GM12878 (cell line): Measurements from ENCODE around the gene RREB1. TPM values are rescaled to one million over a fixed set of nuclear protein-coding genes. Genes with fewer than 3 reads are reported as not detected.

ENCODE experiments used
- ATAC-seq: fragments of 200-7000 bp; cut with Tn5 transposase; 3 replicates; pipeline ENCODE4 v1.9.1; 2020; ENCODE audit warnings: mild to moderate bottlenecking, moderate library complexity
- BruUV-seq: library from RNA; stranded (reverse); fragments of 400-500 nt; replicated peaks from 2 replicates; lab custom pipeline; 2021; lab: Mats Ljungman, UMichigan
- CTCF ChIA-PET: fragments of 300-600 bp; sonication (Branson Sonifier 250); formaldehyde crosslinking; extraction: SDS; loops from one replicate; lab custom pipeline; 2021; ENCODE audit warnings: inconsistent platforms; lab: Yijun Ruan, JAX
- POLR2A ChIA-PET: fragments of 350-600 bp; formaldehyde crosslinking; extraction: SDS; loops from one replicate; lab custom pipeline; 2021; ENCODE audit warnings: inconsistent platforms; lab: Charles Lee
- RAD21 ChIA-PET: fragments of 300-600 bp; sonication (Branson Sonifier 250); formaldehyde crosslinking; loops from one replicate; lab custom pipeline; 2023; ENCODE audit warnings: antibody characterized with exemption; ENCODE audit not compliant: unreplicated experiment; lab: Charles Lee
- SMC1A ChIA-PET: fragments of 300-600 bp; sonication (Branson Sonifier 250); formaldehyde crosslinking; loops from one replicate; lab custom pipeline; 2023; ENCODE audit not compliant: unreplicated experiment, uncharacterized antibody; lab: Charles Lee
- DNase-seq: peaks from one replicate; pipeline ENCODE4 v3.0.0-alpha.2; 2011; ENCODE audit warnings: low read depth, low spot score
- FAIRE-seq: peaks from 3 replicates; lab custom pipeline; 2011; peaks lifted over from hg19 to GRCh38; lab: Jason Lieb, UNC
- H2AFZ ChIP-seq: 2 replicates; pipeline ENCODE4 v1.6.0; 2011; ENCODE audit warnings: low read depth, low read length, control low read depth; ENCODE audit not compliant: control insufficient read depth
- H3K27ac ChIP-seq: 2 replicates; pipeline ENCODE4 v1.5.1; 2011; ENCODE audit warnings: control low read depth; ENCODE audit not compliant: control insufficient read depth, insufficient read depth
- H3K27me3 ChIP-seq, 2 experiments: replicated peaks in 1 of 2; 2 replicates each; pipeline versions ENCODE4 v1.6.0 to v1.6.1; 2011; ENCODE audit warnings: low read length in 1 of 2; ENCODE audit not compliant: control insufficient read depth in 2 of 2, insufficient read depth in 2 of 2
- H3K36me3 ChIP-seq, 2 experiments: 2 replicates each; pipeline ENCODE4 v1.5.1; 2011; ENCODE audit warnings: low read length in 1 of 2; ENCODE audit not compliant: control insufficient read depth in 2 of 2, insufficient read depth in 2 of 2
- H3K4me1 ChIP-seq: 2 replicates; pipeline ENCODE4 v1.6.1; 2011; ENCODE audit warnings: mild to moderate bottlenecking, low read length, moderate library complexity, mixed read lengths; ENCODE audit not compliant: control insufficient read depth, insufficient read depth
- H3K4me2 ChIP-seq: 2 replicates; pipeline ENCODE4 v1.6.0; 2011; ENCODE audit warnings: control low read depth; ENCODE audit not compliant: control insufficient read depth, insufficient read depth
- H3K4me3 ChIP-seq: fragments of 200-600 bp; sonication (generic); 2 replicates; pipeline ENCODE4 v1.5.1; 2016
- H3K79me2 ChIP-seq: 2 replicates; pipeline ENCODE4 v1.6.0; 2011; ENCODE audit warnings: low read length; ENCODE audit not compliant: control insufficient read depth, insufficient read depth
- H3K9ac ChIP-seq: 2 replicates; pipeline ENCODE4 v1.8.0; 2011; ENCODE audit warnings: low read length, control low read depth, mixed read lengths; ENCODE audit not compliant: control insufficient read depth, insufficient read depth
- H3K9me3 ChIP-seq: replicated peaks from 3 replicates; pipeline ENCODE4 v1.5.1; 2011; ENCODE audit warnings: mild to moderate bottlenecking, low read length; ENCODE audit not compliant: control insufficient read depth, insufficient read depth
- H4K20me1 ChIP-seq: 2 replicates; pipeline ENCODE4 v1.6.0; 2011; ENCODE audit not compliant: control insufficient read depth, insufficient read depth
- BACH1 ChIP-seq: fragments of 450-650 bp; IDR thresholded peaks from 2 replicates; pipeline ENCODE4 v1.6.1; 2017; ENCODE audit warnings: mild to moderate bottlenecking, borderline replicate concordance
- EZH2 ChIP-seq: IDR thresholded peaks from 2 replicates; pipeline ENCODE4 v1.6.1; 2012; ENCODE audit warnings: low read depth, mild to moderate bottlenecking, control low read depth, inconsistent platforms, low read length, borderline replicate concordance; ENCODE audit not compliant: control insufficient read depth
- IKZF2 ChIP-seq, 2 experiments: fragments of 450-650 bp; IDR thresholded peaks; 2 replicates each; pipeline ENCODE4 v1.6.1; 2017; ENCODE audit warnings: mild to moderate bottlenecking in 2 of 2, moderate library complexity in 2 of 2
- MLLT1 ChIP-seq: fragments of 450-650 bp; IDR thresholded peaks from 2 replicates; pipeline ENCODE4 v1.6.1; 2016; ENCODE audit warnings: mild to moderate bottlenecking
- NKRF ChIP-seq: fragments of 450-650 bp; conservative IDR thresholded peaks from 2 replicates; pipeline ENCODE4 v1.6.1; 2017; ENCODE audit warnings: mild to moderate bottlenecking, moderate library complexity
- PKNOX1 ChIP-seq: fragments of 450-650 bp; IDR thresholded peaks from 2 replicates; pipeline ENCODE4 v1.6.1; 2016; ENCODE audit warnings: mild to moderate bottlenecking
- PRDM15 ChIP-seq: fragments of 450-650 bp; formaldehyde crosslinking; IDR thresholded peaks from 2 replicates; pipeline ENCODE4 v1.4.0; 2020; ENCODE audit warnings: mild to moderate bottlenecking, moderate library complexity
- RCOR1 ChIP-seq: conservative IDR thresholded peaks from 2 replicates; pipeline ENCODE4 v1.6.1; 2012; ENCODE audit warnings: low read depth, low read length, improper control_type of control experiment
- SIN3A ChIP-seq: IDR thresholded peaks from 2 replicates; pipeline ENCODE4 v1.6.1; 2012; ENCODE audit warnings: low read depth, low read length, improper control_type of control experiment
- SP1 ChIP-seq: IDR thresholded peaks from one replicate; pipeline ENCODE4 v1.6.1; 2011; ENCODE audit warnings: low read depth, low read length
- SUPT20H ChIP-seq: IDR thresholded peaks from 2 replicates; pipeline ENCODE4 v1.6.1; 2011; ENCODE audit warnings: low read depth, mild to moderate bottlenecking, low read length, moderate library complexity, borderline replicate concordance; ENCODE audit not compliant: control insufficient read depth
- USF1 ChIP-seq: IDR thresholded peaks from 2 replicates; pipeline ENCODE4 v1.6.1; 2011; ENCODE audit warnings: borderline replicate concordance, low read depth, mild to moderate bottlenecking, moderate library complexity, mixed read lengths, low read length; ENCODE audit not compliant: insufficient read depth; ENCODE audit errors: extremely low read length
- WGBS: methylation state at CpG from one replicate; pipeline ENCODE4 v1.1.6; 2016; ENCODE audit warnings: low lambda C conversion rate; ENCODE audit not compliant: insufficient replicate concordance, insufficient coverage; ENCODE audit errors: missing lambda C conversion rate; 5-methylcytosine and 5-hydroxymethylcytosine counted together
- in situ Hi-C: fragments of 300-500 bp; cut with MboI; formaldehyde crosslinking; loops from 9 replicates; pipeline ENCODE4 v1.14.3; 2018; ENCODE audit warnings: mixed read lengths
- intact Hi-C: fragments of 100-400 bp; cut with micrococcal nuclease; formaldehyde crosslinking; loops from one replicate; pipeline ENCODE4 v1.14.2; 2022; ENCODE audit not compliant: unreplicated experiment
- polyA plus RNA-seq, 11 experiments: library from polyadenylated mRNA; depleted of rRNA in 4 of 11; unstranded in 6 of 11; stranded (reverse) in 5 of 11; fragments of >200 nt; fragmentation: Nextera tagmentation in 4 of 11; fragmentation: Illumina TruSeq in 1 of 11; extraction: Ambion mirVana in 4 of 11; extraction: Trizol in 1 of 11; gene quantifications; 1 replicate in 1 of 11; 2 replicates in 10 of 11; pipeline versions ENCODE4 v1.2.1 to v1.2.3, GENCODE V29; 2011 to 2016; ENCODE audit warnings: inconsistent platforms in 2 of 11, missing spikeins in 2 of 11, low read depth in 1 of 11
- total RNA-seq, 4 experiments: library from RNA; depleted of rRNA in 3 of 4; stranded (reverse); fragments of >200 nt in 3 of 4; fragmentation: Illumina TruSeq in 1 of 4; extraction: Trizol in 1 of 4; gene quantifications; 2 replicates each; pipeline versions ENCODE4 v1.2.1 to v1.2.3, GENCODE V29; 2013 to 2021

RREB1 gene
- total and polyA plus RNA-seq, 10 of the 15 experiments (the other 5 are each of a cell fraction or from before 2014, with no cell fraction given), result 1.9 to 30.3 (median 8.6) TPM

- ATAC-seq, result no peak; the same call in 2 of the 3 replicates
- FAIRE-seq, result no peak
- H2AFZ ChIP-seq, result no peak overlapping the region
- intact Hi-C loops (no loop called here), in situ Hi-C loops (no loop called here)
- no peaks in the 10 kb centered on the region for H3K9me3 ChIP-seq
- SMC1A ChIA-PET, result interaction anchor here (1.7 to 1.9 kb wide), 2 partner anchors 9 to 29 kb away, joined by 4 read pairs; partner anchors contain the start of gene SSR1
- no peak overlapping the region for H3K9ac ChIP-seq
- H3K27ac ChIP-seq, result no peak overlapping the region
- H3K79me2 ChIP-seq, result no peaks in the 10 kb centered on the region
- DNase-seq, result no peak
- no peaks in the 10 kb centered on the region for H4K20me1 ChIP-seq
- H3K4me2 ChIP-seq, result no peak overlapping the region
- peaks cover 1 to 13% of the 10 kb centered on the region in 2 experiments for H3K36me3 ChIP-seq
- WGBS, result 85% methylated on average over 2 of the region's 2 CpGs
- POLR2A ChIA-PET, result interaction anchor here (0.8 kb wide), 1 partner anchor 28 kb away, joined by 3 read pairs; no protein-coding TSS in a partner anchor
- CTCF ChIA-PET, result interaction anchor here (1.1 to 1.2 kb wide), 2 partner anchors 8 to 10 kb away, joined by 3 to 5 read pairs; no protein-coding TSS in a partner anchor
- peaks cover 3% of the 10 kb centered on the region for H3K4me1 ChIP-seq
- RAD21 ChIA-PET, result no interaction called here
- no TSS peak for BruUV-seq
- H3K4me3 ChIP-seq, result no peak overlapping the region
- H3K27me3 ChIP-seq, result no peaks in the 10 kb centered on the region
- TF ChIP-seq PRDM15 (CRISPR knock-in tag) (no peak), MLLT1 (no peak), SP1 (no peak), USF1 (no peak), RCOR1 (no peak), IKZF2 (IDR thresholded peaks at IDR 0.05) (no peak), NKRF (no peak), SUPT20H (no peak), PKNOX1 (no peak), SIN3A (no peak), BACH1 (no peak), EZH2 (no peak)
Measured at GRCh38 chr6:7283676-7284075, 175.9 kb downstream of the RREB1 start.
